ENCODE data around the gene SEC23IP. TPM values are rescaled to one million over a fixed set of nuclear protein-coding genes. Genes with fewer than 3 reads are reported as not detected.
A peak's percentile ranks its signal among the peaks of the same experiment; 100 is the strongest.

SEC23IP gene
- total RNA-seq, 1 donor from 2014 or later, result 90.6 TPM

GRCh38 chr10:119910689-119911088, 18.2 kb downstream of the SEC23IP start:
- Histone ChIP-seq H3K4me3 (ENCODE audit: insufficient read depth, low read depth, low read length) (no peak overlapping the region), H3K27ac (ENCODE audit: low read depth, low read length) (no peak overlapping the region), H3K36me3 (ENCODE audit: insufficient read depth, low read length) (peaks cover 31% of the 10 kb centered on the region), H3K9ac (ENCODE audit: low read length) (no peak overlapping the region), H2AFZ (ENCODE audit: low read depth, low read length) (no peak overlapping the region), H3K4me2 (ENCODE audit: low read length) (no peak overlapping the region), H3K79me2 (ENCODE audit: insufficient read depth, low read length) (no peaks in the 10 kb centered on the region), H4K20me1 (ENCODE audit: insufficient read depth, low read length) (peaks cover 5% of the 10 kb centered on the region), H3K9me3 (ENCODE audit: insufficient read depth, low read depth, low read length) (no peaks in the 10 kb centered on the region), H3K27me3 (ENCODE audit: insufficient read depth, low read length) (no peaks in the 10 kb centered on the region), H3K4me1 (ENCODE audit: insufficient read depth, low read length) (no peaks in the 10 kb centered on the region)
- Mint-ChIP-seq H3K27ac (ENCODE audit: unreplicated experiment) (no peak overlapping the region), H3K27me3 (ENCODE audit: low read depth, unreplicated experiment) (no peaks in the 10 kb centered on the region), H3K4me1 (ENCODE audit: low read depth, unreplicated experiment) (peaks cover 10% of the 10 kb centered on the region), H3K4me3 (ENCODE audit: unreplicated experiment) (no peak overlapping the region), H3K36me3 (ENCODE audit: low read depth, unreplicated experiment) (peaks cover 9% of the 10 kb centered on the region), H3K9me3 (ENCODE audit: unreplicated experiment) (no peaks in the 10 kb centered on the region)
- no peak for DNase-seq (ENCODE audit: low read depth)
- no peak for FAIRE-seq
- TF ChIP-seq EZH2 (IDR thresholded peaks at IDR 0.05; ENCODE audit: insufficient read depth, low read length) (no peak), CTCF (IDR thresholded peaks at IDR 0.05; ENCODE audit: insufficient read depth, low read depth, low read length) (no peak)

- DNase-seq (ENCODE audit: low read depth) (no peak), FAIRE-seq (no peak)
- Histone ChIP-seq H3K36me3 (ENCODE audit: insufficient read depth, low read length) (peaks cover 58% of the 10 kb centered on the region), H3K9ac (ENCODE audit: low read length) (no peak overlapping the region), H4K20me1 (ENCODE audit: insufficient read depth, low read length) (peaks cover 17% of the 10 kb centered on the region), H3K27me3 (ENCODE audit: insufficient read depth, low read length) (no peaks in the 10 kb centered on the region), H3K79me2 (ENCODE audit: insufficient read depth, low read length) (peaks cover 3% of the 10 kb centered on the region), H3K27ac (ENCODE audit: low read depth, low read length) (no peak overlapping the region), H3K9me3 (ENCODE audit: insufficient read depth, low read depth, low read length) (no peaks in the 10 kb centered on the region), H2AFZ (ENCODE audit: low read depth, low read length) (no peak overlapping the region), H3K4me2 (ENCODE audit: low read length) (no peak overlapping the region), H3K4me1 (ENCODE audit: insufficient read depth, low read length) (no peaks in the 10 kb centered on the region), H3K4me3 (ENCODE audit: insufficient read depth, low read depth, low read length) (no peak overlapping the region)
- peaks cover 9% of the 10 kb centered on the region for H3K4me1 Mint-ChIP-seq (ENCODE audit: low read depth, unreplicated experiment)
- TF ChIP-seq CTCF (IDR thresholded peaks at IDR 0.05; ENCODE audit: insufficient read depth, low read depth, low read length) (no peak), EZH2 (IDR thresholded peaks at IDR 0.05; ENCODE audit: insufficient read depth, low read length) (no peak)
- no peak overlapping the region for H3K4me3 Mint-ChIP-seq (ENCODE audit: unreplicated experiment)
- H3K27ac Mint-ChIP-seq (ENCODE audit: unreplicated experiment), result no peak overlapping the region
- no peaks in the 10 kb centered on the region for H3K27me3 Mint-ChIP-seq (ENCODE audit: low read depth, unreplicated experiment)
- H3K9me3 Mint-ChIP-seq (ENCODE audit: unreplicated experiment), result no peaks in the 10 kb centered on the region
- H3K36me3 Mint-ChIP-seq (ENCODE audit: low read depth, unreplicated experiment), result peaks cover 16% of the 10 kb centered on the region
These were observed 25.2 kb downstream of the SEC23IP start for GRCh38 chr10:119917777-119918176.

GRCh38 chr10:119919271-119919670, 26.7 kb downstream of the SEC23IP start:
- peaks cover 3% of the 10 kb centered on the region for H3K79me2 ChIP-seq (ENCODE audit: insufficient read depth, low read length)
- TF ChIP-seq EZH2 (IDR thresholded peaks at IDR 0.05; ENCODE audit: insufficient read depth, low read length), result no peak
- TF ChIP-seq CTCF (IDR thresholded peaks at IDR 0.05; ENCODE audit: insufficient read depth, low read depth, low read length), result no peak
- H3K36me3 Mint-ChIP-seq (ENCODE audit: low read depth, unreplicated experiment), result peaks cover 16% of the 10 kb centered on the region

More at GRCh38 chr10:119919271-119919670, 26.7 kb downstream of the SEC23IP start:
- H3K27ac ChIP-seq (ENCODE audit: low read depth, low read length), result no peak overlapping the region
- H3K4me1 Mint-ChIP-seq (ENCODE audit: low read depth, unreplicated experiment), result peaks cover 6% of the 10 kb centered on the region
- peaks cover 57% of the 10 kb centered on the region for H3K36me3 ChIP-seq (ENCODE audit: insufficient read depth, low read length)
- no peaks in the 10 kb centered on the region for H3K9me3 Mint-ChIP-seq (ENCODE audit: unreplicated experiment)
- no peak overlapping the region for H3K4me3 Mint-ChIP-seq (ENCODE audit: unreplicated experiment)
- peak overlapping the region; percentile 66 for H3K27ac Mint-ChIP-seq (ENCODE audit: unreplicated experiment)
- H3K27me3 Mint-ChIP-seq (ENCODE audit: low read depth, unreplicated experiment), result no peaks in the 10 kb centered on the region
- no peaks in the 10 kb centered on the region for H3K9me3 ChIP-seq (ENCODE audit: insufficient read depth, low read depth, low read length)
- H3K27me3 ChIP-seq (ENCODE audit: insufficient read depth, low read length), result no peaks in the 10 kb centered on the region
- peaks cover 18% of the 10 kb centered on the region for H4K20me1 ChIP-seq (ENCODE audit: insufficient read depth, low read length)
- FAIRE-seq (no peak), DNase-seq (ENCODE audit: low read depth) (no peak)
- no peak overlapping the region for H2AFZ ChIP-seq (ENCODE audit: low read depth, low read length)
- no peak overlapping the region for H3K4me3 ChIP-seq (ENCODE audit: insufficient read depth, low read depth, low read length)
- no peaks in the 10 kb centered on the region for H3K4me1 ChIP-seq (ENCODE audit: insufficient read depth, low read length)
- no peak overlapping the region for H3K4me2 ChIP-seq (ENCODE audit: low read length)
- no peak overlapping the region for H3K9ac ChIP-seq (ENCODE audit: low read length)

Measured in astrocyte (in vitro differentiated cells and primary cell).